Neural cell (in vitro differentiated cells): ENCODE measurements around the gene FHIT.

Experiments
- CTCF ChIP-seq: fragments of 450-650 bp; IDR thresholded peaks from 2 replicates; pipeline ENCODE4 v1.5.1; 2014; ENCODE audit warnings: antibody characterized with exemption, mild to moderate bottlenecking, moderate library complexity; ENCODE audit not compliant: poor library complexity, severe bottlenecking
- EZH2 ChIP-seq: fragments of 200-600, 300-800 bp; shearing (Covaris generic), sonication (generic); IDR thresholded peaks from 2 replicates; pipeline ENCODE4 v1.6.1; 2014; ENCODE audit warnings: antibody characterized with exemption, low read length, borderline replicate concordance, mild to moderate bottlenecking; ENCODE audit not compliant: insufficient read depth, poor library complexity, severe bottlenecking
- POLR2AphosphoS5 ChIP-seq: IDR thresholded peaks from 2 replicates; pipeline ENCODE4 v1.6.1; 2012

- TF ChIP-seq CTCF, result no peak
- no peak for TF ChIP-seq POLR2AphosphoS5
- no peak for TF ChIP-seq EZH2
Measured at GRCh38 chr3:60095930-60096329, 1155.3 kb downstream of the FHIT start.
